Type B pancreatic cell (in vitro differentiated cells): ENCODE results near the gene MRGPRE. TPM values are rescaled to one million over a fixed set of nuclear protein-coding genes. Genes with fewer than 3 reads are reported as not detected.

ENCODE experiments used
- DNase-seq: peaks from one replicate; pipeline ENCODE4 v3.0.0; 2021; ENCODE audit warnings: mixed read lengths; ENCODE audit not compliant: unreplicated experiment; ENCODE audit errors: extremely low spot score
- H3K27ac Mint-ChIP-seq: 2 replicates; pipeline ENCODE4 v1.8.0; 2021; ENCODE audit warnings: mild to moderate bottlenecking, mixed read lengths
- H3K27me3 Mint-ChIP-seq: 2 replicates; pipeline ENCODE4 v1.8.0; 2021; ENCODE audit warnings: mixed read lengths
- H3K36me3 Mint-ChIP-seq: 2 replicates; pipeline ENCODE4 v1.8.0; 2021; ENCODE audit warnings: mixed read lengths
- H3K4me1 Mint-ChIP-seq: one replicate; pipeline ENCODE4 v1.8.0; 2021; ENCODE audit warnings: mixed read lengths; ENCODE audit not compliant: unreplicated experiment
- H3K4me3 Mint-ChIP-seq: 2 replicates; pipeline ENCODE4 v1.8.0; 2021; ENCODE audit warnings: mild to moderate bottlenecking, mixed read lengths
- H3K9me3 Mint-ChIP-seq: 2 replicates; pipeline ENCODE4 v1.8.0; 2021; ENCODE audit warnings: mixed read lengths
- total RNA-seq: library from RNA; stranded (reverse); gene quantifications from 2 replicates; pipeline ENCODE4 v1.2.1, GENCODE V29; 2021; ENCODE audit warnings: low replicate concordance
- TF ChIP-seq, protein P1 (sequence below): fragments of 200-600 bp; sonication (generic); conservative IDR thresholded peaks from 2 replicates; pipeline ENCODE4 v1.5.0; 2021; ENCODE audit warnings: antibody characterized with exemption, mild to moderate bottlenecking

Gene MRGPRE
- total RNA-seq, 1 donor from 2014 or later = not detected

DNA sequence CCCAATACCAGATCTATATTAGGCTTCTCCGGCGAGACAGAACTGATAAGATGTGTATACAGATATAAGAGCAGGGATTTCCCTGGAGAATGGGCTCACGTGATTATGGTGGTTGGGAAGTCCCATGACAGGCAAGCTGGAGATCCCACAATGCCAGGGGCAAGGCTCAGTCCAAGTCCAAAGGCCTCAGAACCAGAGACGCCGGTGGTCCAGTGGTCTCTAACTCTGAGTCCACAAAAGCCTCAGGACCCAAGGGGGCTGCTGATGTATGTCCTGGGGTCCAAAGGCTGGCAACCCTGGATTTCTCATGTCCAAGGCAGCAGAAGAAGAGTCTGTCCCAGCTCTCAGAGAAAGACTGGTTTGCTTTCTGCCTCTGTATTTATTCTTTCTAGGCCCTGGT is 51.3 kb downstream of the MRGPRE start:
- TF ChIP-seq, protein P1, sequence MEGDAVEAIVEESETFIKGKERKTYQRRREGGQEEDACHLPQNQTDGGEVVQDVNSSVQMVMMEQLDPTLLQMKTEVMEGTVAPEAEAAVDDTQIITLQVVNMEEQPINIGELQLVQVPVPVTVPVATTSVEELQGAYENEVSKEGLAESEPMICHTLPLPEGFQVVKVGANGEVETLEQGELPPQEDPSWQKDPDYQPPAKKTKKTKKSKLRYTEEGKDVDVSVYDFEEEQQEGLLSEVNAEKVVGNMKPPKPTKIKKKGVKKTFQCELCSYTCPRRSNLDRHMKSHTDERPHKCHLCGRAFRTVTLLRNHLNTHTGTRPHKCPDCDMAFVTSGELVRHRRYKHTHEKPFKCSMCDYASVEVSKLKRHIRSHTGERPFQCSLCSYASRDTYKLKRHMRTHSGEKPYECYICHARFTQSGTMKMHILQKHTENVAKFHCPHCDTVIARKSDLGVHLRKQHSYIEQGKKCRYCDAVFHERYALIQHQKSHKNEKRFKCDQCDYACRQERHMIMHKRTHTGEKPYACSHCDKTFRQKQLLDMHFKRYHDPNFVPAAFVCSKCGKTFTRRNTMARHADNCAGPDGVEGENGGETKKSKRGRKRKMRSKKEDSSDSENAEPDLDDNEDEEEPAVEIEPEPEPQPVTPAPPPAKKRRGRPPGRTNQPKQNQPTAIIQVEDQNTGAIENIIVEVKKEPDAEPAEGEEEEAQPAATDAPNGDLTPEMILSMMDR = no peak
- H3K4me1 Mint-ChIP-seq = no peaks in the 10 kb centered on the region
- H3K27ac Mint-ChIP-seq = no peak overlapping the region
- H3K27me3 Mint-ChIP-seq = peaks cover 13% of the 10 kb centered on the region
- no peak overlapping the region for H3K4me3 Mint-ChIP-seq
- H3K9me3 Mint-ChIP-seq = peaks cover 11% of the 10 kb centered on the region
- DNase-seq = no peak
- H3K36me3 Mint-ChIP-seq = no peaks in the 10 kb centered on the region

DNA sequence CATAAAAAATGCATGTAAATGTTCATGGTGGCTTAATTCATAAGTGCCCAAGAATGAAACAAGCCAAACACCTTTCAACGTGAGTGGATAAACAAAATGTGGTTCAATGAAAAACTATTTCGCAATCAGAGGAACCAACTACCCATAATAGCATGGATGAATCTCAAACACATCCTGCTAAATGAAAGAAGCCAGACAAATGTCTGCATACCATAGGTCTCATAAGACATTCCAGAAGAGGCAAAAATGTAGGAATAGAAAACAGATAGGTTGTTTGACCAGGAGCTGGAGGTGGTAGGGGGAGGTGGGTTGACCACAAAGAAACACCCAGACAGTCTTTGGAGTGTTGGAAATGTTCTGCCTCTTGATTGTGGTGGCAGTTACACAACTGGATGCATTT is 53.9 kb downstream of the MRGPRE start:
- Mint-ChIP-seq H3K27ac (no peak overlapping the region), H3K9me3 (peaks cover 11% of the 10 kb centered on the region), H3K27me3 (peaks cover 9% of the 10 kb centered on the region), H3K4me3 (no peak overlapping the region), H3K36me3 (no peaks in the 10 kb centered on the region), H3K4me1 (no peaks in the 10 kb centered on the region)
- TF ChIP-seq, protein P1 = no peak
- no peak for DNase-seq

DNA sequence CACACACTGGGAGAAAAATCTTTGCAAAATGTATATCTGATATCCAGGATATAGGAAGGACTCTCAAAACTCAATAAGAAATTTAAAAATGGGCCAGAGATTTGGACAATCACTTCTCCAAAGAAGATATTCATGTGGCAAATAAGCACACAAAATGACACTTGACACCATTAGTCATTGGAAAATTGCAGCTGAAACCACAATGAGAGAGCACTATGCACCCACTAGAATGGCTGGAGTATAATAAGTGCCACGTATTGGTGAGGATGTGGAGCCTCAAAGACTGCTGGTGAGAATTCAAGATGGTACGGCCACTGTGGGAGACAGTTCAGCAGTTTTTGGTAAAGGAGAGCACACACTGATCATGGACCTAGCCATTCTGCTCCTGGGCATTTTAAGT is 54.3 kb downstream of the MRGPRE start:
- Mint-ChIP-seq H3K36me3 (no peaks in the 10 kb centered on the region), H3K4me3 (no peak overlapping the region), H3K4me1 (no peaks in the 10 kb centered on the region), H3K27me3 (peaks cover 9% of the 10 kb centered on the region), H3K9me3 (peaks cover 11% of the 10 kb centered on the region), H3K27ac (no peak overlapping the region)
- TF ChIP-seq, protein P1 = no peak
- no peak for DNase-seq

Other genes starting within 250 kb of the MRGPRE start
- 137 and 172 TPM in 2 replicates for gene NAP1L4, start 240.1 kb downstream of the MRGPRE start, total RNA-seq
- 38.9 and 47.8 TPM in 2 replicates for gene CARS1, start 175.0 kb downstream of the MRGPRE start, total RNA-seq
- gene OSBPL5, start 67.1 kb downstream of the MRGPRE start, total RNA-seq = 29.8 and 33.1 TPM in 2 replicates
- gene MRGPRG, start 13.6 kb downstream of the MRGPRE start, total RNA-seq = not detected in 2 replicates
- gene ZNF195, start 146.7 kb upstream of the MRGPRE start, total RNA-seq = 42.5 and 53.4 TPM in 2 replicates